Measurements from ENCODE around the gene CCDC107.
"Not testable (repeated sequence)": the region's sequence is repeated elsewhere in the genome, so short reads cannot be mapped to it uniquely, and the experiment has no call there.

Gene CCDC107

GRCh38 chr9:35638751-35639150 lies 19.3 kb upstream of the CCDC107 start:
- peak in 1 of 5 experiments; percentile 54 for DNase-seq

- DNase-seq = not testable (repeated sequence)
Observed at GRCh38 chr9:35639225-35639624, 18.9 kb upstream of the CCDC107 start.

- DNase-seq = no peak
Observed at GRCh38 chr9:35639631-35640030, 18.5 kb upstream of the CCDC107 start.

GRCh38 chr9:35640431-35640830 lies 17.7 kb upstream of the CCDC107 start:
- DNase-seq = not testable (repeated sequence)

DNA sequence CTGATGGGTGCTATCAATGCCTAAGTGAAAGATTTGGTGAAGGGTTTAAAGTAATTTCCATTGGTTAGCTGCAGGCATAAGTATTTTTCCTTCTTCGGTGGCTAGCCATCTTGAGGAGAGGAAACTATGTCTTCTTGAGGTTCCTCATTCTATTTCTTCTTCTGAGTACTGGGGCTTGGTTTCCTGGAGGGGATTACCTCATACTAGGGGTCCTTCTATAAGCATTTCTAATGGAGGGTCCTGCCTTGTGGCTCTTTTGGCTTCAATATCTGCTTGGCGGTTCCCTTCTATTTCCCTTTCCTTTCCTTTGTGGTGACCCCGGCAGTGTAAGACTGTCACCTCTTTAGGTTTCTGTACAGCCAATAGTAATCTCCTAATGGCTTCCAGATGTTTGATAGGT lies 16.6 kb upstream of the CCDC107 start:
- not testable (repeated sequence) for DNase-seq

- no peak for DNase-seq
Observed at GRCh38 chr9:35643046-35643445, 15.0 kb upstream of the CCDC107 start.

- not testable (repeated sequence) for DNase-seq
Observed at GRCh38 chr9:35645736-35646135, 12.4 kb upstream of the CCDC107 start.

DNA sequence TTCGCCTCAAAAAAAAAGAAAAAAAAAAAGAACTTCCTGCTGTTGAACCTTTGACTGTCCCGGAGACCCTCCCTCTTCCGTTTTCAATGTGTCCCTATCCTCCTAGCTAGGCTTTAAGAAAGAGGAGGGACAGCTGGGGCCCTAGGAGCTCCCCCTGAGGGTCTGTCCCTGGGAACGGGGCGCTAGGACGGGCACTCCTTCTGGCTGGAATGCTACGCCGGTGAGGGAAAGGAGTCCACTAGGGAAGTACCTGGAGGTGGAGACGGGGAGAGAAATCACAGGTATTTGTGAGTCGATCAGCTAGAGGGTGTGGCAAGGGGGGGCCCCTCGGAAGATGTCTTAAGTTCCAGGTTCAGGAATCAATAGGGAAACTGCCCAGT lies 11.9 kb upstream of the CCDC107 start:
- DNase-seq = peak in 1 of 5 experiments; percentile 49

- peak; percentile 85 to 96 (median 88) for DNase-seq
Observed at GRCh38 chr9:35646533-35647265, 11.4 kb upstream of the CCDC107 start.

DNA sequence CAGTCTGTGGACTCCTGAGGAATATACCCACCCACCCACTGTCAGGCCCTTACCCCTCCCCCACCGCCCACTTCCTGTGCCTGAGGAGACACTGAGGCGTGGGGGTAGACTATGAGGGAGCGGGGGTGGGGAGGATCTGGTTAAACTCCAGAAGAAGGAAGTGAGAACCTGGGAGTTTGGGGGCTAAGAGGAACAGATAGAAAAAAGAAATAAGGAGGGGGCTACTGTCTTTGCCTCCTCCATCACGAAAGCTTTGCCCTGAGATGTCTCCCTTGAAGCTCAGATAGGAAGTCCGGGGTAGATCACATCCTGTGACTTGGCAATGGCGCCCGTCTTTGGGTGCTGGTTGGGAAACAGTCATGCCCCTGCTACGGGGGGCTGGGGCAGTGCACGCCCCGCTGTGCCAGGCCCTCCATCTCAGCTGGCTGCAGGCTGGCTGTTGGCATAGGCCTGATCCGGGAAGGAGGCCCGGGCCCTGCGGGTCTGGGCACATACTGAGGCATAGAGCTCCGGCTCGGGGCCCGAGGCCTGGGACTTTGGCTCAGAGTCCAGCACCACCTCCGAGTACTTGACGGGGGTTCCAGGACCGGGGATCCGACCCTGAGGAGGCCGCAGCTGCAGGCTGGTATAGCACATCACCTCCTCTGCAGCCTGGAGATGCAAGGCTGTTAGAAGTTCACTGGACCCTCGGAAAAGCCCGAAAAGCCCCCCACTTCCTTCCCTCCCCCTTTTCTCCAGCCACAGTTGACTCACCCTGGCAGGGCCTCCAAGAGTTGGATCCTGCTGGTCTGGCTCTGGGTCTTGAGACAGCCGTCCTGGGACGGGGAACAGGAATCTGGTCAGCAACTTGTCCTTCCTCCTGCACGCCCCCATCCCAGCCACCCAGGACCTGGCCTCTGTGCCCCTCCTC lies 8.4 kb upstream of the CCDC107 start:
- DNase-seq = peak in 2 of 5 experiments; percentile 40 to 79

DNA sequence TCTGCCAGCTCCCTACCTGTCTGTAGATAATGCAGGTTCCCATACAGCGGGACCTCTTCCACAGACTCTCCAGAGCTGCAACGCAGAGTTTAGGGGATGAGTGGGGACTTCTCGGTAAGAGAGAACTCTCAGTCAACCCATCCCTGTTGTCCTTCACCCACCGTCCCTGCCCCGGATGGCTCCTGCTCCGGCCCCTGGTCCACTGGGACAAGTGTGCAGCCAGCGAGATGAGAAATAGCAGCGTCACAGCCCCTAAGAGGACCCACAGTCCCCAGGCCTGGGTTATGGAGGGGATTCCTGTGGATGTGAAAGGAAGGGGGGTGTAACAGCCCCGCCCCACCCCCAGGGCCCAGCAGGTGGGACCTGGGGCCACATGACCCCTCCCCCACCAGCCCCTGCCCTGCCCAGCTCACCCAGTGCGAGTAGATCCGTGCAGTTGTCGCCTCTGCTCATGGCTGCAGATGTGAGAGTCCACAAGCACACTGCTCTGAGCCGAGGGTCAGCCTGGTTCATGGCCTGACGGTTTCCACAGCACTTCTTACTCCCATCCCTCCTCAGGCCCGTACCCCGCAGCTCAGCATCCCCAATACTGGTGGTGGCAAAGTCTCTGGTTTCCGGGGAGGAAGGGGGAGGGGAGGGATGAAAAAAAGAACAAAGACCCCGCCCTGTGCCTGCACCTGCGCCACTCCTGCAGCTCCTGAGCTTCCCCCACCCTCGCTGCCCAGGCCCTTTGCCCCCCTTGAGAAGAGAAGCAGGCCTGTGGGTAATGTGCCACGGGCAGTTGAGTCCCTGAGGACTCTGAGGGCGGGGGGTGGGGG lies 7.5 kb upstream of the CCDC107 start, which contains the start of gene SIT1:
Gene SIT1 (minus strand): TSS at position 591 of the 818 bp plus-strand sequence. CDS start 78 bp downstream, at position 513.
- peak in 1 of 5 experiments; percentile 71 for DNase-seq

DNA sequence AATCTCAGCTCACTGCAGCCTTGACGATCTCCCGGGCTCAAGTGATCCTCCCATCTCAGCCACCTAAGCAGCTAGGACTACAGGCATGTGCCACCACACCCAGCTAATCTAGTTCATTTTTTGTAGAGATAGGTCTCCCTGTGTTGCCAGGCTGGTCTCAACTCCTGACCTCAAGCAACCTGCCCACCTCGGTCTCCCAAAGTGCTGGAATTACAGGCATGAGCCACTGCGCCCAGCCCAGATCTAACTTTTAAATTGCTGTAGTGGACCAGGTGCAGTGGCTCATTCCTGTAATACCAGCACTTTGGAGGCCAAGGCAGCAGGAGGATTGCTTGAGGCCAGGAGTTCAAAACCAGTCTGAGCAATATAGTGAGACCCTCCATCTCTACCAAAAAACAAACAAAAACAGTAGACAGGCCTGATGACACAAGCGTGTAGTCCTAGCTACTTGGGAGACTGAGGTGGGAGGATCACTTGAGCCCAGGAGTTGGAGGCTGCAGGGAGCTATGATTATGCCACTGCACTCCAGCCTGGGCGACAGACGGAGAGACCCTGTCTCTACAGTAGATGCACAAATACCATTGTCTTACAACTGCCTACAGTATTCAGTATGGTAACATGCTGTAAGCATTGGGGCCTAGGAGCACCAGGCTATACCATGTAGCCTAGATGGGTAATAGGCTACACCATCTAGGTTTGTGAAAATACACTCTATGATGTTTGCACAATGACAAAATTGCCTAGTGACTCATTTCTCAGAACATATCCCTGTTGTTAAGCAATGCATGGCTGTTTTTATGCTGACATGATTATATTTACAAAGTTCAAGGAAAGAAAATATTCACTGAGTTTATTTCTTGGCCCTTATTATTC lies 5.9 kb upstream of the CCDC107 start:
- DNase-seq = no peak

DNA sequence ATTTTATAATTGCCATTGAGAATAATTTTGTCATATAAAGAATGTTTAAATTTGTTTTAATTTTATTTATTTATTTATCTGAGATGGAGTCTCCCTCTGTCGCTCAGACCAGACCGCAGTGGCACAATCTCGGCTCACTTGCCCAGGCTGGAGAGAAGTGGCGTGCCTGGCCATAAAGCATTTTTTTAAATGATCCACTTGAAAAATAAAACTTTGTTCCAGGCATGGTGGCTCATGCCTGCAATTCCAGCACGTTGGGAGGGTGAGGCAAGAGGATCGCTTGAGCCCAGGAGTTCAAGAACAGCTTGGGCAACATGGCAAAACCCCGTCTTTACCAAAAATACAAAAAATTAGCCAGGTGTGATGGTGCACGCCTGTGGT lies 5.3 kb upstream of the CCDC107 start:
- no peak for DNase-seq

GRCh38 chr9:35653611-35654010 lies 4.5 kb upstream of the CCDC107 start:
- DNase-seq = no peak

- DNase-seq = no peak
Observed at GRCh38 chr9:35656348-35656747, 1.7 kb upstream of the CCDC107 start.

DNA sequence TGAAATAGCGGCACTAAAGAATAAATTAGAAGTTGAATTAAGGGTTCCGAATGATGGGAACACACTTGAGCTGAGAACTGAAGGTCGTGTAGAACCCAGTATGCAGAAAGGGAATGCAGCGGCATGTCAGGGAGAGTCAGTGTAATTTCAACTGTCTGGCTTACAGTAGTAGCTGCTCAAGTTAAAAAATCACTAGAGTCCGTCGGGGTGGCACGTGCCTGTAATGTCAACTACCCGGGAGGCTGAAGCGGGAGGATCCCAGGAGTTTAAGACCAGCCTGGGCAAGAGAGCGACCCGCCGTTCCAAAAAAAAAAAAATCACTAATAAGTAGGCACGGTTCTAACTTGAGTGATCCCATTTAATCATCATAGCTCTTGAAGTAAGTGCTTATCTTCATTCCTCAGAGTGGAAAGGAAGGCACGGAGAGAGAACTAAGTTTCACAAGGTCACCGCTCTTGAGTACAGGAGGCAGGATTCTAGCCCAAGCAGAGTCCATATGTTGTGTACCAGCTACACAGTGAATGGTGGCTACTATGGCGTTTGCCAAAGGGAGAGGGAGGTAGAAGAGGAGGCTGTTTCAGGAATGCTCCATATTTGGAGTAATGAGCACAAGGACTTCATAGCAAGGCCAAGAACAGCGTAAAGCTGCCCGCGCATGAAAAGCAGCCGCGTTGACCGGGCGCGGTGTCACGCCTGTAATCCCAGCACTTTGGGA lies 1.1 kb upstream of the CCDC107 start:
- DNase-seq = no peak

- peak; percentile 67 to 94 (median 93) for DNase-seq
Observed at GRCh38 chr9:35657546-35658136, 451 bp upstream of the CCDC107 start, which contains the start of gene RMRP. Gene RMRP, minus strand, starts transcription at chr9:35658019.

GRCh38 chr9:35658968-35659220 lies 802 bp downstream of the CCDC107 start:
- no peak for DNase-seq

DNA sequence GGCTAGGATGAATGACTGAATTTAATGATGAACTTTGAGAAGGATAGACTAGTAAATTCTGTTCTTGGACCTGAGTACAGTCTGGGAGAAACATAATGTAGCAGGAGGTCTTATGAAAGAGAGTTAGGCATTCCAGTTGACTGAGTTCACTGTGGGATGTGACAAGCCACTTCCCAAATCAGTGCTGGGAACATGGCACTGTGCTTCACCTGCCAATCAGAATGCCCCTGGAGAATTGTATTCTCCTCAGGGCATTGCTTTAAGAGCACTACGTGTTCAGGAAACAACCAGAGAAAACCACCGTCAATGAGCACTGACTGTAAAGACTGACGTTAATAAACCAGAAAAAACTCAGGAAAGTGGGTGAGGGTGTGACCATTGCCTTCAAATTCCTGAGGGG lies 1.2 kb downstream of the CCDC107 start:
- DNase-seq = peak in 1 of 5 experiments; percentile 19

GRCh38 chr9:35660966-35661415 lies 2.9 kb downstream of the CCDC107 start:
- no peak for DNase-seq

All from T-helper 2 cell (primary cell).